ENCODE data around the gene SLC7A6OS.

SLC7A6OS gene

GRCh38 chr16:68253721-68254120, 57.0 kb downstream of the SLC7A6OS start:
- DNase-seq (ENCODE audit: low spot score), result no peak

GRCh38 chr16:68252383-68252782, 58.4 kb downstream of the SLC7A6OS start:
- DNase-seq (ENCODE audit: low spot score), result no peak

- DNase-seq (ENCODE audit: low spot score), result no peak
Observed at GRCh38 chr16:68251832-68252231, 58.9 kb downstream of the SLC7A6OS start.

- DNase-seq (ENCODE audit: low spot score), result no peak
Observed at GRCh38 chr16:68250951-68251350, 59.8 kb downstream of the SLC7A6OS start.

GRCh38 chr16:68249371-68249770, 61.4 kb downstream of the SLC7A6OS start:
- DNase-seq (ENCODE audit: low spot score), result no peak
